Ovary (tissue), 9 donors: ENCODE measurements around the gene NPHP4. TPM values are rescaled to one million over a fixed set of nuclear protein-coding genes. Genes with fewer than 3 reads are reported as not detected.

ENCODE experiments used
- DNase-seq, 5 donors: peaks; one replicate each; pipeline ENCODE4 v3.0.0-alpha.2; 2019 to 2020
- H3K27ac ChIP-seq, 2 donors: fragments of 200-600 bp; one replicate each; pipeline versions ENCODE4 v1.5.1 to v1.8.0; 2019 to 2022
- H3K27me3 ChIP-seq: fragments of 200-600 bp; one replicate; pipeline ENCODE4 v1.8.0; 2022
- H3K36me3 ChIP-seq: fragments of 200-600 bp; sonication (generic); one replicate; pipeline ENCODE4 v1.5.1; 2019
- H3K4me1 ChIP-seq: one replicate; pipeline ENCODE4 v1.8.1; 2013; ENCODE audit warnings: mild to moderate bottlenecking, moderate library complexity; ENCODE audit not compliant: insufficient read depth
- H3K4me3 ChIP-seq: fragments of 200-600 bp; sonication (generic); one replicate; pipeline ENCODE4 v1.5.1; 2017
- H3K9me3 ChIP-seq, 2 donors: fragments of 200-600 bp in 1 of 2; sonication (generic) in 1 of 2; one replicate each; pipeline versions ENCODE4 v1.5.1 to v1.8.1; 2013 to 2019; ENCODE audit warnings: mild to moderate bottlenecking in 1 of 2, moderate library complexity in 1 of 2
- CTCF ChIP-seq, 3 donors: fragments of 450-650 bp in 2 of 3; fragments of 200-600 bp in 1 of 3; IDR thresholded peaks; one replicate each; pipeline versions ENCODE4 v1.5.1 to v1.8.0; 2016 to 2022; ENCODE audit warnings: antibody characterized with exemption in 3 of 3, mild to moderate bottlenecking in 1 of 3
- EP300 ChIP-seq: sonication (generic); formaldehyde crosslinking; IDR thresholded peaks from one replicate; pipeline ENCODE4 v1.6.1; 2017; ENCODE audit warnings: antibody characterized with exemption
- POLR2A ChIP-seq: fragments of 450-650 bp; IDR thresholded peaks from one replicate; pipeline ENCODE4 v1.6.1; 2017; ENCODE audit warnings: antibody characterized with exemption, mild to moderate bottlenecking, moderate library complexity
- WGBS, 3 donors: extraction: QIAGEN DNeasy Blood & Tissue Kit in 1 of 3; methylation state at CpG; one replicate each; pipeline versions ENCODE4 v1.1.5 to v1.1.7; 2013 to 2017; 5-methylcytosine and 5-hydroxymethylcytosine counted together
- intact Hi-C, 4 donors: fragments of 100-400 bp; cut with DNase I; formaldehyde crosslinking; loops; one replicate each; pipeline versions ENCODE4 v1.11.0 to v1.15.1; 2022 to 2023
- polyA plus RNA-seq, 2 donors: library from polyadenylated mRNA; stranded (reverse); fragments of 200-250 nt in 1 of 2; fragments of 350-450 nt in 1 of 2; fragmentation: Illumina TruSeq in 1 of 2; extraction: RNeasy Lipid Tissue Mini Kit (QIAGEN cat#74804) in 1 of 2; gene quantifications; one replicate each; pipeline ENCODE4 v1.2.3, GENCODE V29; 2013 to 2014
- total RNA-seq, 7 donors: library from RNA; depleted of rRNA in 2 of 7; stranded (reverse); fragments of >200 nt in 2 of 7; fragmentation: NEBNext Ultra II Directional in 3 of 7; extraction: Animal tissue kit (Norgen Biotek cat#: 25700) in 3 of 7; gene quantifications; one replicate each; pipeline versions ENCODE4 v1.1.0 to v1.2.4, GENCODE V29; 2016 to 2023
- donor health status: DM: no; HTN: no; CAD: no; lungs with moderate emphysema.
- donor health status: DM: no; HTN: no; CAD: no.
- donor health status: Bipolar disorder and iron deficiency.
- donor health status: DM: yes; HTN: yes; CAD: no.
- donor health status: DM: no; HTN: no; CAD: no.
- donor health status: DM: yes; HTN: yes; CAD: no.

The NPHP4 gene
- total and polyA plus RNA-seq, 9 donors = 1.5 to 20.8 (median 10.7) TPM

GRCh38 chr1:5880630-5881405 is 111.4 kb downstream of the NPHP4 start:
- Histone ChIP-seq H3K27ac (no peak overlapping the region), H3K9me3 (no peaks in the 10 kb centered on the region), H3K36me3 (no peaks in the 10 kb centered on the region), H3K4me1 (no peaks in the 10 kb centered on the region), H3K4me3 (no peak overlapping the region), H3K27me3 (no peaks in the 10 kb centered on the region)
- intact Hi-C loops = no loop called here
- 96% methylated on average over 25 of the region's 25 CpGs for WGBS, 3 donors
- no peak for DNase-seq
- TF ChIP-seq CTCF (IDR thresholded peaks at IDR 0.05) = no peak
- TF ChIP-seq POLR2A = no peak
- no peak for TF ChIP-seq EP300

GRCh38 chr1:5879421-5879820 is 112.8 kb downstream of the NPHP4 start:
- no peaks in the 10 kb centered on the region for H3K36me3 ChIP-seq
- 79 to 90% (median 81%) methylated on average over 7 of the region's 7 CpGs for WGBS, 3 donors
- no peaks in the 10 kb centered on the region for H3K4me1 ChIP-seq
- H3K4me3 ChIP-seq = no peak overlapping the region
- H3K27ac ChIP-seq = no peak overlapping the region
- TF ChIP-seq POLR2A = no peak
- no peak for TF ChIP-seq EP300
- TF ChIP-seq CTCF (IDR thresholded peaks at IDR 0.05) = no peak
- no peaks in the 10 kb centered on the region for H3K27me3 ChIP-seq
- intact Hi-C loops = no loop called here
- no peak for DNase-seq
- no peaks in the 10 kb centered on the region for H3K9me3 ChIP-seq

GRCh38 chr1:5878971-5879370 is 113.3 kb downstream of the NPHP4 start:
- Histone ChIP-seq H3K9me3 (no peaks in the 10 kb centered on the region), H3K4me1 (no peaks in the 10 kb centered on the region), H3K36me3 (no peaks in the 10 kb centered on the region), H3K27ac (no peak overlapping the region), H3K4me3 (no peak overlapping the region), H3K27me3 (no peaks in the 10 kb centered on the region)
- DNase-seq = no peak
- intact Hi-C loops = no loop called here
- WGBS, 3 donors = 74 to 79% (median 78%) methylated on average over 4 of the region's 4 CpGs
- TF ChIP-seq CTCF (IDR thresholded peaks at IDR 0.05) (no peak), POLR2A (no peak), EP300 (no peak)

GRCh38 chr1:5877683-5878530 is 114.3 kb downstream of the NPHP4 start:
- Histone ChIP-seq H3K9me3 (no peaks in the 10 kb centered on the region), H3K4me1 (no peaks in the 10 kb centered on the region), H3K27me3 (no peaks in the 10 kb centered on the region), H3K27ac (no peak overlapping the region), H3K4me3 (no peak overlapping the region), H3K36me3 (no peaks in the 10 kb centered on the region)
- WGBS, 3 donors = 94 to 99% (median 95%) methylated on average over 20 of the region's 20 CpGs
- no peak for DNase-seq
- TF ChIP-seq CTCF (IDR thresholded peaks at IDR 0.05) (no peak), POLR2A (no peak), EP300 (no peak)
- intact Hi-C loops = no loop called here
